LoVo (cell line): ENCODE data around the gene PRRX2.
A peak's percentile ranks its signal among the peaks of the same experiment; 100 is the strongest.
"Not testable (repeated sequence)": the region's sequence is repeated elsewhere in the genome, so short reads cannot be mapped to it uniquely, and the experiment has no call there.

ENCODE experiments used
- DNase-seq: peaks from one replicate; pipeline ENCODE4 v3.0.0-alpha.2; 2016; ENCODE audit warnings: low spot score

Gene PRRX2

DNA sequence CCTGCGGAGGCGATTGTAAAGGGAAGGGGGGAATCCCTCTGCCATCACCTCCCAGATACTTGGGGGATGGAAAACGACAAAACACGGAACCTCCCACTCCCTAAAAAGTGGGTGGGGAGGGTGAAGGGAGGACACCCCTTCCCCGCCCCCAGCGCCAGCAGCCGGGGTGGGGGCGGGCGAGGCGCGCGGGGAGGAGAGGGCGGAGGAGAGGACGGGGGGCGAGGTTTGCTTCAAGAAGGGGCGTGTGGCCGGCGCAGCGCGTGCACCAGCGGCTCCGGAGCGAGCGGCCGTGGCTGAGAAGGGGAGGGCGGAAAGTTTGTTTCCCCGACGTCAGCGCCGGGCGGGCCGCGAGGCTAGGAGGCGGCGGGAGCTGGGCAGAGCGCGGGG, at the start of gene PRRX2:
TSS of gene PRRX2 (plus strand) at position 259 of the 387 bp plus-strand sequence. CDS start 221 bp downstream, outside the sequence.
- no peak for DNase-seq

DNA sequence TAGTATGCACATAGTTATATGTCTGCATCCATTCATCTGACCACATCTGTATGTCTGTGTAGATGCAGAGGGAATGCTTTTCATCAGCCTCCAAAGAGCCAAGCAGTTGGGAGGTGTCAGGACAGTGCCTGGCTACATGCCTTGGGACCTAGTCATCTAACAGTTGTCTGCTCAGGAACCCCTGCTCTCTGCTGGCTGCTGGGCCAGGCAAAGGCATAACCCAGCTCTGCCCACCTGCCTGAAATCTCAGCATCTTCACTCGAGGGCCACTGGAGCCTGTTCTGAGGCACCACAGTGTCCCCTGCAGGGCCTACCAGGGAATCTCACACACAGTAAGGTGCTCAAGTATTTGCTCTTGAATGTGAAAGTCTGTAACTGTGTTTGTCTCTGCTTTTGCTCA, 48.3 kb upstream of the PRRX2 start:
- no peak for DNase-seq

DNA sequence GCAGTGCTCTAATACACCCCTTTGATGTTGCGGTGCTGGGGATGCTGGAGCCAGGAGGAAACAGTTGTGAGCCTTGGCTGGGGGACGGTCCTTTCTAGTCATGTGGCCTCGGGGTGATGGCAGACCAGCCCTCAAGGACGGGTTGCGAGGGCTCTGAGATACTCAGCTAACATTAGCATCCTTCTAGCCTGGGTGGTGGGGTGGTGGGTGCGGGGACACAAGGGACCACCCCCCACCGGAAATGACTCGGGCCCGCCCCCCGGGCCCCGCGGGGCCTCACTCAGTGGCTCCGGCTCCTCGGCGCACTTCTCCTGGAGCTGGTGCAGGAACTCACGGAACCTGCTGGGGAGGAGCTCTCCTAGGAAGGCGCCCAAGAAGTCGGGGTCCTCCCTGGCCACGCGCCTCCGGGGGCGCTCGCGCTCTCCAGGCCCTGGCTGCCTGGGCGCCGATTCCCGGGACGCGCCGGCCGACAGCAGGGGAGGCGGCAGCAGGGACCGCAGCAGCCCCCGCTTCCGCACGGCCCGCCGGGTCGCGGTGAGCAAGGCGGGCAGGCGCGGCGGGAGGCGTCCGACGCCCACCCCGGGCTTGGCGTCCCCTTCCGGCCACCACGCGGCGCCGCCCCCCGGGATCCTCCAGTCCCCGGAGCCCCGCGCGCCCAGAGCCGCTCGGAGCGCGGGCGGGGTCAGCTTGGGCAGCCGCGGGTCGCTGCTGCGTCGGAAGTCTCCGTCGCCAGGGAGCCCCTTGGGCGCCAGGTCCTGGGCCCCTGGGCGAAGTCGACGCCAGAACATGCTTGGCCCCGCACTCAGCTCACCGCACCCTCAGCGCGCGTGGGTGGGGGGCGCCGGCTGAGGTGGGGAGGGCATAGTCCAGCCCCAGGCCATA, 45.4 kb upstream of the PRRX2 start:
- no peak for DNase-seq

DNA sequence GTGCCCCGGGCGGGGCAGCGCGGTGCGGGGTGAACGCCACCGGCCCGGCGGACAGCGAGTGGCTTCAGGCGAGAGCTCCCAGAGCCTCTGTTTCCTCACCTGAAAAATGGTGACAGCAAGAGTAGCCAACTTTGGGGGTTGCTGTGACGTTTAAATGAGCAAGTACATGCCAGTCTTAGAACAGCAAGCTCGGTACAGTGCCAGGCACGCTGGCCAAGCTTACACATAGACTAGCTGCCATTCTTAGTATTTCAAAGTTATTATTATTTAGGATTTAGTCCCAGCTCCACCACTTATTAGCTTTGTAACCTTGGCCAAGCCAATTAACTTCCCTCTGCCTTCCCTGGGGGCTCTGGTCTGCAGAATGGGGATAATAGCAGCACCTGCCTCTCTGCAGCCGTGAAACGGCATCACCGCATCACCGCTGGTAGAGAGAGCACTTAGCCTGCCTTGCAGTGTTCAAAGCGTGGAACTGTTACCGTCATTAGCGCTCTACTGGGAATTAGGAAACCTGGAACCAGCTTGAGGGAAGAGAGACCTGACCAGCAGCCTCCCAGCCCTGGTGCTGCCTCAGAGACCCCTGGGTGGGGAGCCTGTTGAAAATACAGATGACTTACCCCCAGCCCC, 44.7 kb upstream of the PRRX2 start, which contains the start of gene C9orf50:
TSS of gene C9orf50 (minus strand) at position 433 of the 627 bp plus-strand sequence. CDS start 527 bp downstream, outside the sequence.
- DNase-seq = no peak

DNA sequence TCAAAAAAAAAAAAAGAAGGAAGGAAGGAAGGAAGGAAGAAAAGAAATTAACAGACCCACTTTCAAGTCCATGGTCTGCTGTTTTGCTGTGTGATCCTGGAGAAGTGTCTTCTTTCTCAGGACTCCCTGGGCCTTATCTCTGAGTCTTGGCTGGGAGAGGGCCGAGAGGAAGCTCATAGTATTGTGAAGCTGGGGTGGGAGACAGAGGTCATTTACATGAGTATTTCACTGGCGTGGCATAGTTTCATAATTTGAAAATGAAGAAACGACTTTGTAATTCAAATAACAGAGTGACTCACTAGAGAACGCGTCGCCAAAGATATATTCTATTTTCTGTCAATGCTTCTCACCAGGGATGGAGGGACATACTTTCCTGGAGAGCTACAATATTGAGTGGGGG, 42.1 kb upstream of the PRRX2 start:
- DNase-seq = no peak

DNA sequence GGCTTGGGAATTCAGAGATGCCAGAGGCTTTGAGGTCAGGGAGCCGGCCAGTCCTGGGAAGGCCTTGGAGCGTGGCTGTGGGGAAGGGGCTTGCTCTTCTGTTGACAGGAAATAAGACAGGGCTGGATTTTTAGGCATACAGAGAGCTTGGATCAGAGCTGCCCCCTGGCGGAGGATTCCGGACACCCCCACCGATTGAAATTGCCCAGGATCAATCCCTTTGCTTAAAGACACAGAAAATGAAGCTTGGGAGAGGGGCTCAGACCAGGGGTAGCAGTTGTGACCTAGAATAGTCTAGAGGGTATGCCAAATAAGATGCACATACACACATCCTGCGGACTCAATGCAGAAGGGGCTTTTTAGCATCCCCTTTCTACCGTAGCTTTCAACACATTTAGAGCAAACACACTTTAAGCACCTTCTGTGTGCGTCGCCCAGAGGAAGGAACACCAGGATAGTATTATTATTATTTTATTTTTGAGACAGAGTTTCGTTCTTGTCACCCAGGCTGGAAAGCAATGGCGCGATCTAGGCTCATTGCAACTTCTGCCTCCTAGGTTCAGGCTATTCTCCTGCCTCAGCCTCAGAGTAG, 41.2 kb upstream of the PRRX2 start:
- peak; percentile 54 for DNase-seq

DNA sequence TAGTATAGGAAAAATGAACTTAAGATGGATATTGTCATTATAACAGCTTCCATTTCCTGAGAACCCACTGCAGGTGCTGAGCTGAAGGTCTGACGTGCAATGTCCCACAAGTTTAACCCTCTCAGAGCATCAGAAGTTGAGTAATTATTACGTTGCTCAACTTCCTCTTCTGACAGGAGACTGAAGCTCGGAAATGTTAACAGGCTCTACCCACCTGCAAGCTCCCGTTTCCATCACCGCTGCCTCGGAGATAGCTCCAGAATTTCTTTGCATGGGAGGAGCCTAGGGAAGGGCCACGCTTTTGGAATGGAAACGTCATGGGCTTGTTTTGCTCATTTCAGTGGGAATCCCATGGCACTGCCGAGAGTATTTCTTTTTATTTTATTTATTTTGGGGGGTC, 40.5 kb upstream of the PRRX2 start:
- no peak for DNase-seq

DNA sequence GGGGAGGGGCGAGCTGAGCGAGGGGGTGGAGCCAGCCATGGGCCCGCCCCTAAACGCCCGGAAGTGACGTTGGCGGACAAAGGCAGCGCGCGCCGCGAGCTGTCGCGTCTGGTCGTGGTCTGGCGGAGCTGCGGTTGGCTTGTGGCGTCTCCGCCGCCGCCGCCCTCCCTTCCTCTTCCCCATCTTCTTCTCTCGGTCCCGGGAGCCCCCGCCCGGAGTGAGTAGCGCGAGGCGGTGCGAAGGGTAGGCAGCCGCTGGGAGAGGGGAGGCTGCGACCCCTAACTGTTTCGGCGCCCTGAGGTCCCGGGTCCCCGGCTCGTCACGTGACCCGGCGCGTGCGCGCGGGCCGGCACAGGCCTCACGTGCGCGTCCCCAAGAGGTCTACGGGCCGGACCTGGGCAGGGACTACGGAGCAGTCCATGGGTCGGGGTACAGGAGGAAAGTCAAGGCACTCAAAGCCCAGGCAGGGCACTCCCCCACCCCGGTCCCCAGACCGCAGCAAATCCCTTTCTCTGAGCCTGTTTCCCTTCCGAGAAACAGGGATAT, 39.3 kb upstream of the PRRX2 start, which contains the start of gene NTMT1:
TSS of gene NTMT1 (plus strand) at position 85 of the 546 bp plus-strand sequence. CDS start 6,541 bp downstream, outside the sequence.
- DNase-seq = peak; percentile 85

DNA sequence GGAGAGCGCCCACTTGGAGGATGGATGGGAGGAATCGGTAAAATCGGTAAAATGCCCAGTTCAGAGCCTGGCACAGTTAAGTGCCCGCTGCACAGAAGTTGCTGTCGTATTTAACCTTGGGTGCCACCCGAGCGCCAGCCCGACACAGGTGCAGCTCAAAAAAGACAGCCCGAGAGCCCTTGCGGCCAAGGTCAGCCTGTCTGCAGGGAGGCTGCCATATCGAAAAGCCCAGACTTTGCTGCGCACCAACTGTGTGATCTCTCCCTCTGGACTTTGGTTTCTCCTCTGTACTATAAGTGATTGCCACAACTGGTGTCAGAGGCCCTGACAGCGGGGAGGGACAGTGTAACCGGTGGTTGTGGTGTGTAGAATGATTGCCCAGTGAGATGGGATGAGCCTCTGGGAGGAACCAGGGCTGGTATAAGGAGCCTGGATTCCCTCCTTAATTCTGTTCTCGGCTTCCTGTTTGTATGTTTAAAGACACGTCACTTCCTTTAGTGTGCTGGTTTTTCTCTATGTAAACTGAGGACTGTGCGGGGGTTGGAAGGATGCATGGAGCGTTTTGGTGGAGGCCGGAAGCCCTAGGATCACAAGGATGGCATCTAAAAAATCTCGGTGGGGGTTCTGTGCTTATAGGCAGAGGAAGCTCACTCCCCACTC, 38.7 kb upstream of the PRRX2 start:
- DNase-seq = peak; percentile 31

DNA sequence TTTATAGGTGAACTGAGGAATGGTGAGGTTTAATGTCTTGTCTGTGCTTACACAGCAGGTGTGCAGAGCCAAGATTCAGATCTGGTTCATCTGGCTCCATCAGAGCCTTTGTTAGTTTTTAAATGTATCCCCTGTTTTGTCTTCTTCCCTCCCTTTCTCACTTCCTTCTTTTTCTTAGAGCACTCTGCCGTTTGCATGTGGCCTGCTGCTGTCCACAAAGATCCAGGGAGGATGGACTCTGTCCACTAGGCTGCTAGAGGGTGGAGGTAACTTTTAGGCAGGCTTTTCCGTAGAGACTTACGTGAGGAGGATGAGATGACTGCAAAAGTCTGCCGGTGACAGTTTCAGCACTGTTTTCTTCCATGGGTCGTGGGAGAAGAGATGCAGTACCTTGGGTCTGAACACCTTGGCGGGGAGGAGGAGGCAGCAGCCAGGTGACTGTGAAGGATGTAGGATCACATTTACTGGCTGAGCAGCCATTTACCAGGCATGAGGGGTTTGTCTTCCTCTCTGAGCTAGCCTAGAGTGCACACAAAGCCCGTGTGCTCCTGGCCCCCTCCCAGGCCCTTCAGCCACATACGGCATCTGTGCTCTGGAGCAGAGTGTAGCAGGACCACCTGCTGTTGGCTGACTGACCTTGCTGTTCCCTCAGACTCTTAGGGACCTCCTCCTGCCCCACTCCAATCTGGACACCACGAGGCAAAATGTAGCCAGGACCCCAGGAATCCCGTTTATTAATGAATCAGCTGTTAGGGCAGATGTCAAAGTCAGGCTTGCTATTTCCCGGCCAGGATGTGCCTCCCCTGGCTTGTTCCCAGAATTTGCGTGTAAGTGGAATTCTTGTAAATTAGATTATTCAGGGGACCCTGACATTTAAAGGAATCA, 37.6 kb upstream of the PRRX2 start:
- DNase-seq = no peak

DNA sequence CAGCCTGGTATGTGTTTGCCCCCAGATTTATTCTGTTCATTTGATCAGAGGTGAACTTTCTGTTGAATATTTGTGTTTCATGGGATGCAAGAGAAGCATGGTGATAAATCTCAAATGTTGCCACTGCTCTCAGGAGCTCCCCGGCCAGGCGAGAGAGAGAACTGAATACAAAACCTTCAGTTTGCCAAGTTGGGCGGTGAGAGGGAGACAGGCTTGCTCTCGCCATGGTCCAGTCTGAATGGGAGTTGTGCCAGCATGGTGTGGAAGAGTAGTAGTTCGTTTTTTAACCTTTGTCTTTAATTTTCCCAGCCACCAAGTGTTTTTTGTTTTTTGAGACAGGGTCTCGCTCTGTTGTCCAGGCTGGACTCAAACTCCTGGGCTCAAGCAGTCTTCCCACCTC, 36.7 kb upstream of the PRRX2 start:
- DNase-seq = no peak

DNA sequence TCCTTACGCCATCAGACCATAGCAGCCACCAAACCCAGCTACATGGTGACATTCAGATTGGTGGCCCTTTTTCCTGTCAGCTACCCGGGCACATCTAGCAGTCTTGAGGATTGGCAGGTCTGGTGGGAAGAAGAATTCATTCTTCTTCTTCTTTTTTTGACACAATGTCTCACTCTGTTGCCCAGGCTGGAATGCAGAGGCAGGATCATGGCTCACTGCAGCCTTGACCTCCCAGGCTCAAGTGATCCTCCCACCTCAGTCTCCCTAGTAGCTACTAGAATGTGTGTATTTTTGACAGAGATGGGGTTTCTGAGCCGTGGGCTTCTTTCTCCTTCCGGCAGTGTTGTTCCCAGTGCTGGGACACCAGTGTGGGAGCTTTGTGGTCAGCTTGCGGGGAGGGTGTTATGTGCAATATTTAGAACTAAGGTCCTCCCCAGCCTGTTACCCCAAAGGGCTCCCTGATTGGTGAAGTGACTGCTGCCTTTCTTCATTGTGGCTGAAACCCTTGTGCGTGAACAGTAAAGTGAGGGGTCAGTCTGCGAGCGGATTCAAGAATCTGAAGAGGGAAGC, 36.1 kb upstream of the PRRX2 start:
- DNase-seq = no peak

DNA sequence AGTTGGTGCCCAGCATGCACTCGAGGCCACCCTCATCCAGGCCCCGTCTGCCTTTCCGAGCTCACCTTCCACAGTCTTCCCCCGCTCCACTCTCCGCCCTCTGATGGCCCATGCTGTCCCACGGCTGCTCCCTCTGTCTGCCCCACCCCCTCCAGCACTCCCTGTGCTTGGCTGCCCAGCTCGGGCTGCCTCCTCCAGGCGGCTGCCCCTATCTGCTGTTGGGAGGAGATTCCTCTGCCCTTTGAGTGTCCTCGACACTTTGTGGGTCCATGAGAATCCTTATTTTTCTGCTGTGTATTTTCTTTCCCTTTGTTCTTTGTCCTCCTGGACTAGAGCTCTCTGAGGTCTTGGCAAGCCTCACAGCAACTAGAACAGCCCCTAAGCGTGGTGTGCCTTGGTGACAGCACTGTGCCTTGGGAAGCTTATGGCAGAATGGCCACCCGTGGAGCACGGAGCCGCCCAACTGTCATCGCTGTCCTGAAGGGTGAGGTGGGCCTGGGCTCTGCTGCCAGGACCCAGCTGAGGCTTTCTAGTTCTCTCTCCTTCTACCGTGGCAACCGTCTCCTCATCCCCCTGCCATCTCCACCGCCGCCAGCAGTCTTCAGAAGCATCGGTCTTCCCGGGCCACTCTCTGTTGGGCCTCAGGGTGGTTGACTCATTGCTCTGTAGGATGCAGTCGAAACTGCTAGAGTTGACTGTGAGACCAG, 34.3 kb upstream of the PRRX2 start:
- no peak for DNase-seq

DNA sequence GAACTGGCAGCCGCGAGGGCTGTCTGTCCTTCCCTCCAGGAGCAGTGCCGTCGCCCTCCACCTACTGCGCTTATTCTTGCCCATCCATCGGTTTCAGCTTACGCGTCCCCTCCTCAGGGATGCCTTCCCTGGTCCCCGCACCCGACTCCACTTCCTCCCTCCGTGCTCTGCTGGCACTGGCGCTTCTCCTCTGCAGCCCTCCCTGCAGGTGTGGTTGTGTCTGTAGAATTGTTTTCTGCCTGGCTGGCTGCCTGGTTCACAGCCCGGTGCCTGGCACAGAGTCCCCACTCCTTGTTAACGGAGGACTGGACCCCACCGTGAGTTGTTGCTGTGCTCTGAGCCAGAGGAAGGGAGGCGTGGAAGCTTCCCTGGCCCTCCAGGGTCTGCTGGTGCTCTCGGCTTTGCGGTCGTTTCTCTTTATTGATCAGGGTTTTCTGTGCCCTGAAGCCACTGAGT, 33.7 kb upstream of the PRRX2 start:
- DNase-seq = no peak

DNA sequence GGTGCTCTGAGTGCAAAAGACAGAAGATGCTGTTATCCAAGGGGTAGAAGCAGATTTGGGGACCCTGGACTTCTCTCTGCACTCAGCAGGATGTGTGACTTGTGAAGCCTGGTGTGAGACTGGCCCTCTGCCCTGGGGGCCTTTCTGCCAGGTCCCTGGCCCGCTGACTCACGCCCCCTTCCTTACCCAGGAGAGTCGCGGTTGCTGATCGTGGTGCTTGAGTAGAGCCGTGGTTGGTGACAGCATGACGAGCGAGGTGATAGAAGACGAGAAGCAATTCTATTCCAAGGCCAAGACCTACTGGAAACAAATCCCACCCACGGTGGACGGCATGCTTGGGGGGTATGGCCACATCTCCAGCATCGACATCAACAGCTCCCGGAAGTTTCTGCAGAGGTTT, 33.0 kb upstream of the PRRX2 start:
- no peak for DNase-seq

DNA sequence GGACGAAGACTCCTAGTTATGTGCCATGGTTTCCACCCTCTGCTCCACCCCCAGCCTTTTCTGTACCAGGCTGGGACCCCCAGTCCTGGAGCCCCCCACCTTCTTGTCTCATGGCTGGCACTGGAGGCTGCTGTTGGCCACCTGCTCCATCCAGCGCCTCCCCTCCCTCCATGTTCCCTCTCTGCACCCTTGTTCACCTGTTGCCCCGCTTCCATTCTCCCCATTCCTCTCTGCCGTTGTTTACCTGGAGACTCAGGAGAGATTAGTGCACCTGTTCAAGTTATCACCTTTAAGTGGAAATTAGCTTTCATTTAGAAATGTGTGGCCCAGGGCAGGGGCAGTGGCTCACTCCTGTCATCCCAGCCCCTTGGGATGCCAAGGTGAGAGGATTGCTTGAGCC, 32.2 kb upstream of the PRRX2 start:
- no peak for DNase-seq

DNA sequence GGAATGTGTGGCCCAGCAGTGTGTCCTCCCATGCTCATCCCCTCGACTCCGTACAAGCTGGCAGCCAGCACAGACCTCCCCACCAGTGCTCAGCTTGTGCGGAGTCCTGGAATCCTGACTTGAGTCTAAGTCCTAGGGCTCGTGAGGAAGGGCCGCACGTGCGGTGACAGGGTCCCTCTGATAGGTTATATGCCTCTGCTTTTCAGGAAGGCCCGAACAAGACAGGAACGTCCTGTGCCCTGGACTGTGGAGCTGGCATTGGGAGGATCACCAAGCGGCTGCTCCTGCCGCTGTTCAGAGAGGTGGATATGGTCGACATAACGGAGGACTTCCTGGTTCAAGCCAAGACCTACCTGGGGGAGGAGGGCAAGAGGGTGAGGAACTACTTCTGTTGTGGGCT, 31.6 kb upstream of the PRRX2 start:
- no peak for DNase-seq

DNA sequence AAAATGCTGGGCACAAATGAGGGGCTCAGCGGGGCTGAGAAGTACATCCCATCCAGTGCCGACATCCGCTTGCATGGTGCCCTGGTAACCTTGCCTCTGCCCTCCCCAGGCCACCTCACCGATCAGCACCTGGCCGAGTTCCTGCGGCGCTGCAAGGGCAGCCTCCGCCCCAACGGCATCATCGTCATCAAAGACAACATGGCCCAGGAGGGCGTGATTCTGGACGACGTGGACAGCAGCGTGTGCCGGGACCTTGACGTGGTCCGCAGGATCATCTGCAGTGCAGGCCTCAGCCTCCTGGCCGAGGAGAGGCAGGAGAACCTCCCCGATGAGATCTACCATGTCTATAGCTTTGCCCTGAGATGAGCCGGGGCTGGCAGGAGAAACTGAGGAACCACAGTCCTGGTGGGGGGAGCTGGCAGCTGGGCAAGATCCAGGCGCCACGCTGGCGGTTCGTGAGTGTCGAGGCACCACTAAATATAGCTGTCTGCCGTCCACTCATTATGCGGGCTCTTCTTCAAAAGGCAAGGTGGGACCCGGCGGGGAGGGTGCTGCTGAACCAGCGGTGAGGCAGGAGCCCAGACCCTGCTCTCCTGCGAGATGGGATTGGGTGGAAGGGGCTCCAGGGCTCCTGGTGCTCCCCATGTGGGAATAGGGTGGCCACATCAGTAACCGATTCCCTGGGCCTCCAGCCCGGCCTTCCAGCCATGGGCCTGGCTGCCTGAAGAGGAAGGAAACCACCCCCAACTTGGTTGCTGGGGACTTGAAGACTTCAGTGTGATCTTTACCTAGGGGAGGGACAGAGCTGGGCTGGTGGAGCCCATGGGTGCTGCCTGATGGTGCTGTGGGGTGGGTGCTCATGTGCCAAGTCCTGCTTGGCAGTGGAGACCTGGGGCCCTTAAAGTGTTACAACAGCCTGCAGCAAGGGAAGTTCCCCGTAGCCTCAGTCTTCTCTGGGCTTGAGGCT, 30.1 kb upstream of the PRRX2 start:
- no peak for DNase-seq

DNA sequence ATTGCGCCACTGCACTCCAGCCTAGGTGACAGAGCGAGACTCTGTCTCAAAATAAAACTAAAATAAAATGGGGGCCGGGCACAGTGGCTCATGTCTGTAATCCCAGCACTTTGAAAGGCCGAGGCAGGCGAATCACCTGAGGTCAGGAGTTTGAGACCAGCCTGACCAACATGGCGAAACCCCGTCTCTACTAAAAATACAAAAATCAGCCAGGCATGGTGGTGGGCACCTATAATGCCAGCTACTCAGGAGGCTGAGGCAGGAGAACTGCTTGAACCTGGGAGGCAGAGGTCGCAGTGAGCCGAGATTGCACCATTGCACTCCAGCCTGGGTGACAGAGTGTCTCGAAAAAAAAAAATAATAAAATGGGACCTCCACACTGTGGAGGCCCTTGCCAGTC, 29.1 kb upstream of the PRRX2 start:
- DNase-seq = not testable (repeated sequence)
